ENCODE data around the gene CADM1. TPM values are rescaled to one million over a fixed set of nuclear protein-coding genes. Genes with fewer than 3 reads are reported as not detected.

CADM1 gene
- total and polyA plus RNA-seq, 2 donors (not counting 1 experiment from before 2014, with no cell fraction given) = 15.4 to 86.0 TPM

- Histone ChIP-seq H3K36me3 (ENCODE audit: control insufficient read depth, insufficient read depth, low read length) (no peaks in the 10 kb centered on the region), H3K4me2 (ENCODE audit: extremely low read depth, insufficient read depth, low read length) (no peak overlapping the region), H3K79me2 (ENCODE audit: control insufficient read depth, insufficient read depth, low read length) (no peaks in the 10 kb centered on the region), H2AFZ (ENCODE audit: low read length) (no peak overlapping the region), H3K27ac (ENCODE audit: insufficient read depth, low read length) (no peak overlapping the region), H3K4me1 (ENCODE audit: control insufficient read depth, extremely low read depth, insufficient read depth, low read length) (no peaks in the 10 kb centered on the region), H3K9ac (ENCODE audit: insufficient read depth, low read length) (no peak overlapping the region), H3K4me3 (replicated peaks in 1 of 4; ENCODE audit: control extremely low read depth in 1 of 4, insufficient read depth in 1 of 4, low read depth in 3 of 4, low read length in 4 of 4) (no peak overlapping the region), H3K27me3 (ENCODE audit: control insufficient read depth, insufficient read depth, low read length) (no peaks in the 10 kb centered on the region), H4K20me1 (ENCODE audit: control insufficient read depth, extremely low read depth, insufficient read depth, low read length) (no peaks in the 10 kb centered on the region), H3K9me3 (ENCODE audit: control insufficient read depth, insufficient read depth, low read depth, low read length) (no peaks in the 10 kb centered on the region)
- no peak for TF ChIP-seq CTCF (conservative IDR thresholded peaks at IDR 0.05 in 1 of 2, IDR thresholded peaks at IDR 0.05 in 1 of 2; ENCODE audit: low read depth in 1 of 2, low read length in 2 of 2)
- TF ChIP-seq EZH2 (IDR thresholded peaks at IDR 0.05; ENCODE audit: low read length, missing control alignments) = no peak
- no peak for DNase-seq (ENCODE audit: low read depth in 2 of 2)
Measured at GRCh38 chr11:115180272-115180671, 323.9 kb downstream of the CADM1 start.

- TF ChIP-seq EZH2 (IDR thresholded peaks at IDR 0.05; ENCODE audit: low read length, missing control alignments) (no peak), CTCF (conservative IDR thresholded peaks at IDR 0.05 in 1 of 2, IDR thresholded peaks at IDR 0.05 in 1 of 2; ENCODE audit: low read depth in 1 of 2, low read length in 2 of 2) (no peak)
- Histone ChIP-seq H3K27me3 (ENCODE audit: control insufficient read depth, insufficient read depth, low read length) (no peaks in the 10 kb centered on the region), H3K4me2 (ENCODE audit: extremely low read depth, insufficient read depth, low read length) (no peak overlapping the region), H3K9me3 (ENCODE audit: control insufficient read depth, insufficient read depth, low read depth, low read length) (no peaks in the 10 kb centered on the region), H3K4me1 (ENCODE audit: control insufficient read depth, extremely low read depth, insufficient read depth, low read length) (no peaks in the 10 kb centered on the region), H3K27ac (ENCODE audit: insufficient read depth, low read length) (no peak overlapping the region), H3K79me2 (ENCODE audit: control insufficient read depth, insufficient read depth, low read length) (no peaks in the 10 kb centered on the region), H2AFZ (ENCODE audit: low read length) (no peak overlapping the region), H4K20me1 (ENCODE audit: control insufficient read depth, extremely low read depth, insufficient read depth, low read length) (no peaks in the 10 kb centered on the region), H3K9ac (ENCODE audit: insufficient read depth, low read length) (no peak overlapping the region), H3K4me3 (replicated peaks in 1 of 4; ENCODE audit: control extremely low read depth in 1 of 4, insufficient read depth in 1 of 4, low read depth in 3 of 4, low read length in 4 of 4) (no peak overlapping the region), H3K36me3 (ENCODE audit: control insufficient read depth, insufficient read depth, low read length) (no peaks in the 10 kb centered on the region)
- no peak for DNase-seq (ENCODE audit: low read depth in 2 of 2)
Measured at GRCh38 chr11:115179636-115180035, 324.6 kb downstream of the CADM1 start.

- no peak for DNase-seq (ENCODE audit: low read depth in 2 of 2)
- Histone ChIP-seq H3K4me3 (replicated peaks in 1 of 4; ENCODE audit: control extremely low read depth in 1 of 4, insufficient read depth in 1 of 4, low read depth in 3 of 4, low read length in 4 of 4) (no peak overlapping the region), H3K36me3 (ENCODE audit: control insufficient read depth, insufficient read depth, low read length) (no peaks in the 10 kb centered on the region), H3K79me2 (ENCODE audit: control insufficient read depth, insufficient read depth, low read length) (no peaks in the 10 kb centered on the region), H3K4me2 (ENCODE audit: extremely low read depth, insufficient read depth, low read length) (no peak overlapping the region), H3K27me3 (ENCODE audit: control insufficient read depth, insufficient read depth, low read length) (no peaks in the 10 kb centered on the region), H3K9me3 (ENCODE audit: control insufficient read depth, insufficient read depth, low read depth, low read length) (no peaks in the 10 kb centered on the region), H4K20me1 (ENCODE audit: control insufficient read depth, extremely low read depth, insufficient read depth, low read length) (no peaks in the 10 kb centered on the region), H2AFZ (ENCODE audit: low read length) (no peak overlapping the region), H3K9ac (ENCODE audit: insufficient read depth, low read length) (no peak overlapping the region), H3K4me1 (ENCODE audit: control insufficient read depth, extremely low read depth, insufficient read depth, low read length) (no peaks in the 10 kb centered on the region), H3K27ac (ENCODE audit: insufficient read depth, low read length) (no peak overlapping the region)
- TF ChIP-seq CTCF (conservative IDR thresholded peaks at IDR 0.05 in 1 of 2, IDR thresholded peaks at IDR 0.05 in 1 of 2; ENCODE audit: low read depth in 1 of 2, low read length in 2 of 2) (no peak), EZH2 (IDR thresholded peaks at IDR 0.05; ENCODE audit: low read length, missing control alignments) (no peak)
Measured at GRCh38 chr11:115178705-115179104, 325.5 kb downstream of the CADM1 start.
